HT-29 (cell line): ENCODE results near the gene PRR5L. TPM values are rescaled to one million over a fixed set of nuclear protein-coding genes. Genes with fewer than 3 reads are reported as not detected.

Source experiments
- DNase-seq: peaks from one replicate; pipeline ENCODE4 v3.0.0-alpha.2; 2015; ENCODE audit warnings: low spot score
- total RNA-seq: library from RNA; depleted of rRNA; stranded (reverse); fragments of >200 nt; shearing (Covaris generic); gene quantifications from 2 replicates; pipeline ENCODE4 v1.2.3, GENCODE V29; 2014; rRNA removed

PRR5L gene
- total RNA-seq = 80.1 and 92.8 TPM in 2 replicates

DNA sequence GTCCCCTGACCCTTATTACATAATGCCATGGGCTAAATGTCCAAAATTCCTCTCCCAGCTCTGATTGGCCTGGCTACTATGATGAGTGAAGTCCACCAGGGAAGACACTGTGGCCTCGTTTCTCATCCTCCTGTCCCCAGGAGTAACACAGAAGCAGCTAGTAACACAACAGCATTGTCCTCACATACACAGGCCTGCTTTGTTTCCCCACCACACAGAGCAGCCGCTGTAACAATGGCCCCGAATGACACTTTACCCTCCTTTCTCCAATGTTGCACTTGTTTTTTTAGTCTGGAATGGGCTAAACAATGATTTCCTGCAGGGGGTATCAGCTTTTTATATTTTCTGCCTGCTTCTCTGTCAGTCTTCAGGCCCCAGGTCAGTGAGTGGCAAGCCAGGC, at the start of gene PRR5L:
Gene PRR5L, plus strand, starts transcription at position 363 of the 400 bp plus-strand sequence. CDS start 104,834 bp downstream, outside the sequence.
- no peak for DNase-seq

DNA sequence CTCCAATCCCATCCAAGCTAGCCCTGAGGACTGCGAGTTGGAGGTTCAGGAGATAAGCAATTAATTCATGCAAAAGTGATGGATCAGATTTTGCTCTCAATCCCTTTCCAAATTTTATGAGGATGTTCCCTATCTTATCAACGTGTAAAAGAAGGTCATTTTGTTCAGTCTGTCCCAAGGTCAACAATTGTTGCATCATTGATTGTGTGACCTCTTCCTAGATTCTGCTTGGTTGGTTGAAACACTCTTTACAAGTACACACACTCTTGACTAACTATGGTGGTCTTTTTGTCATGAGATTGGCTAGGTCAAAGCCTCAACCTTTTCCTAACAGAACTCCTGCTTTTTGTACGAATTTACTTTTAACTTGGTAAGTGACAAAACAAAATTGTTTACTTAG, 48.6 kb upstream of the PRR5L start:
- DNase-seq = no peak

DNA sequence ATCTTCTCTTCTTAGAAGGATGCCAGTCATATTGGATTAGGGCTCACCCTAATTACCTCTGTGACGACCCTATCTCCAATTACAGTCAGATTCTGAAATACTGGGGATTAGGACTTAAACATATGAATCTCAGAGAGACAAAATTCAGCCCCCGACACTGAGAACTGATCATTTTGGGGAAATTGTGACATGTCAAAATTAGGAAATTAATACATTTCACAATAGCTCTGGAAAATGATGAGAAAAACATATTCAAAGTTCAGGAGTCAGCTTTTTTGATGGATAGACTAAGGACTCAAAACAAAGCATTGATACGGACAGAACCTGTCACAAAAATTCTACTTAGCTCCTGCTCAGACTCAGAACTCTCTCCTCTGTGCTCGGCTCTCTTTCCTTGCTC, 47.7 kb upstream of the PRR5L start:
- DNase-seq = no peak

GRCh38 chr11:36249246-36249645, 46.8 kb upstream of the PRR5L start:
- DNase-seq = no peak

GRCh38 chr11:36251823-36252222, 44.3 kb upstream of the PRR5L start:
- DNase-seq = no peak

GRCh38 chr11:36253238-36253637, 42.9 kb upstream of the PRR5L start:
- DNase-seq = no peak

GRCh38 chr11:36254713-36255112, 41.4 kb upstream of the PRR5L start:
- DNase-seq = no peak

DNA sequence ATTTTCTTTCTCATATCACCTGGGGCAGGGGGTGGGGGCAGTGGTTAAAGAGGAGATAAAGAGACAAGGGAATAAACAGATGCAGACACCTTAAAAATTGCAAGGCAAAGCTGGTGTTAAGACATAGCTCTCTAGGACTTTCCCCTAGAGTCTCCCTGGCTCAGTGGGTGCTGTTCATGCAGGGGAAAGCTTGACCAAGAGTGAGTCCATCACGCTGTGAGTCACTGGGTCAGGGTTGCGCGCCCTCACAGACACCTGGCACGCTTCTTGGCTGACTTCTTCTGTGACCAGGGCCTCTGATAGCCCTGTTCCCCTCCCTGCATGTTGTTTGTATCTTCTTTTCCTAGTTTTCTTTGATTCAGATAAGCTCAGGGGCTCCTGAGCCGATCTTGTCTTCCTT, 38.7 kb upstream of the PRR5L start:
- DNase-seq = no peak

DNA sequence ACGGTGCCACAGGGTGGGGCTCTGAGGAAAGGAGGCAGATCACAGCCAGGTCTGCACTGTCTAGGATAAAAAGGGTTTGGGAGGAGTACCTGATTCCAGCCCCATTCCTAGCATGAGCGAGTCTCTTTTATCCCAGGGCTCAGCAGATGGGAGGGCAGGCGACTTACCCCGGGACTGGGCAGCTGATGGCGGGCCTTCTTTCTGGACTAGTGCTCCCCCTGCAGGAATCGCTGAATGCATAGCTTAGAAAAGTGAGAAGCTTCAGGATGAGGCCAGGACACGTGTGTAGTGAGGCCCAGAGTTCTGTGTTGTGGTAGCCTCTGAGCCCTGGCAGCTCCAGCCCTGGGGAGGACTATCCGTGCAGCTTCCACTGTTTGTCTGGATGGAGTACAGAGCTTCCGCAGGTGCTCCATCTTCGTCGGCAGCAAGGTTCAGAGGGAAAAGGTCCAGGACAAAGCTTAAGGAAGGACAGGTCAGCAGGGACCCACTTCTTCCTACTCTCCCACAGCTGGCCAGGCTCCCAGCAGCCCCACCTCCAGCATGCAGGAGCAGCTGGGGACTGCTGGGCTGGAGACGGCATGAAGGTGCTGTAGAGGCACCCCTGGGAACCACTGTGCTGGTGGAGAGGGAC, 37.2 kb upstream of the PRR5L start:
- DNase-seq = peak; percentile 67

DNA sequence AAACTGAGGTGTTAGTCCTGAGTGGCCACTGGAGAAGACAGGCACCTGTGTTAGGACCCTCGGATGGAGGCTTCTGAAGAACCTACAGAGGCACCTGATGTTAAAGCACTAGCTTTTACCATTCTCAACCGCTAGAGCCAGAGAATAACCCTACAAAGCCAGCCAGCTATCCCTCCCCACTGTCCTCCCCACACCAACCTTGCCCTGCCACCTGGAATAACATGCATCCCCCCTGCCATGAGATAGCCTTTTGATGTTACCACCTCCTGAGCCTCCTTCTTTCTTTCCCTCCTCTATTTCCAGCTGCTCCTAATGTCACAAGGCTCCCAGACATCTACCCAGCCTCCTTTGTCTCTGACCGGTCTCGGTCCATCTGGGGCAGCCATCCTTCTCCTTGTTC, 35.0 kb upstream of the PRR5L start:
- DNase-seq = no peak

- no peak for DNase-seq
Observed at GRCh38 chr11:36264011-36264972, 31.8 kb upstream of the PRR5L start.

DNA sequence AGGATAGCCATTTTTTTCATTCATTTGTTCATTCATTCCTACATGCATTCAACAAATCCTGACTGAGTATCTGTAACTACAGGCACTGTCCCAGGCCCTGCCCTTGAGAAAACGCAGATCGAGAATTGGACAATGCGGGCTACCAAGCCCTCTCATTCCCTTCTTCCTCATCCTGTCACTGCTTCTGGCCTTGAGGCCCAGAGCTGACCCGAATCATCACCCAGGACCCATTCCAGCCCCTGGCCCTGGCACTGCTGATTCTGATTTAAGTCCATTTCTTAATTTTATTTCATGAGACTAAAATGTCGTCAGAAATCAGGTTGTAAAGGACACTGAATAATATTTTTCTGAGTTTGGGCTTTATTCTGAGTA, 31.1 kb upstream of the PRR5L start:
- DNase-seq = no peak

DNA sequence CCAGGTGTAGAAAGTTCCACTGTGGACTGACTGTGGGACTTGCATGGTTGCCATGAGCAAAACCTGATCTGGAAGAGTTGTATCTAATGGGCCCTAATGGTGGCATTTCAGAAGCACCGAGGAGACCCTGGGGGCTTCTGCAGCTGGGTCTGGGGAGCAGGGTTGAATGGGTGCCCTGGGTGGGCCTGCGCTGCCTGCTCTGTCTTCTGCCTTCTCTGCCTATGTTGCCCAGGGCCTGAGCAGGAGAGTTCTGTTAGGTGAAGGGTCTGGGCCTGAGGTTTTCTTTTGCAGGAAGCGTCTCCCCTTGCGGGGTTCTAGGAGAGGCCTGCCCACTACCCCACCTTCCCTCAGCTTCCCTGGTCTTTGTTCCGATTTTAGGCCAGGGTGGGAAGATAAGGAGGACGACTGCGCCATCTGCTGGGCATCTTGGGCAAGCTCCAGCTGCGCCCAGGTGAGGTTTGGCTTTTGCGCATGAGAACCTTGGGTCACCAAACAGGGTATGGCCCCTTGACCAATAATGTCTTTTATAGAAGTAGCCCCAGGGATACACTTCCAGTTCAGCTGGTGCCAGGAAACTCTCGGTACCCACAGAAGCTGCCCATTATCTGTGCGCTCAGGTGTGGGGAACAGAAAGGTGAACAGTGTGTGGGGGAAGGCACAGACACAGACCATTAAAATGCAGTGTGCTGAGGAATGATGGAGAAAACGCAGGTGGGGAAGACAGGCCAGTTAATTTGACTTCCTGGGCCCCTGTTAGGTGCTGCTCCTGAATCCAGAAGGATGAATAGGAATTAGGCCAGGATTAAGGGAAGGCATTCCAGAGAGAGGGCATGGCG, 30.1 kb upstream of the PRR5L start:
- peak; percentile 76 for DNase-seq

- DNase-seq = no peak
Observed at GRCh38 chr11:36266767-36267166, 29.3 kb upstream of the PRR5L start.

DNA sequence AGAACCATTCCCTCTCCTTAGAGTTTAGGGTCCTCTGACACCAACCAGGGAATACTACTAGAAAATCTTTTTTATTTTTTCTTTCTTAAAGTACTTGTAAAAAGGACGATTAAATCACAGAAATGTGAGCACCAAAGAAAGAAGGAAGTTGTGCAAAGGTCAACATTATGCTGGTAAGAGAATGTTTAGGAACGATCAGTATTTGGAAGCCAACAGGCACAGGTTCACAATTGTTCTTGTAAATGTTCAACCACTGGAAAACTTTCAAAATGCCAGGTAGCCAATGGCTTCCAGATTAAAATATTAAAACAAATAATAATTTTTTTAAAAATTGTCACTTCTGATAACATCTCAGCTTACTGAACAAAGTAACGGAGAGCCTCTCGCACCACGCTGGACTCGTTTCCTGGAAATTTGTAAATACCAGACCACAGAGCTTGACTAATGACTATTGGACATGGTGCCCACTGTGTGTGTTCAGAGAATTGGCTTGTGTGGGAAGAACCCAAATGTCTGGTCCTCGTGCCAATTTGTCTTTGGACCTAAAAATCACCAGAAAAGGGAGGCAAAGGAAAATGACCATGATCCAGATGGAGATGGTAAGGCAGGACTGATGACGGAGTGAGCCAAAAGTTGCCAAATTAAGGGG, 27.6 kb upstream of the PRR5L start:
- no peak for DNase-seq

DNA sequence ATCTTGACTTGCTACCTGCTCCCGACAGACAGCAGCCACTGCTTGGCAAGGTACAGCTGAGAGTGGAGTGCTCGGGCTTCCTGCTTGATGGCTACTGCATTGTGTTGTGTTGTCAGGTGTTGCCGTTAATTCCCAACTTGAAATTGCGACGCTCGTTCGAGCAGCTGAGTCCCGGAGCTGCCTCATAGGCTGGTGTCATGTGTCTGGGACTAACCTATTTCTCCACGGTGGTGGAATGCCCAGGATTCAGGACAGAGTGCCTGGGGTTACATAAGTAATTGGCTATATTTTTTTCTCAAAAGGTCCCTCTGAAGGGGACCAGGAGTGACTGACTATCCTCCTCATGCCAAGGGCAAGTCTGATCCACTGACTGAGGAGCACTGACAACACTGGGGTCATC, 25.4 kb upstream of the PRR5L start:
- no peak for DNase-seq

GRCh38 chr11:36271794-36272407, 24.2 kb upstream of the PRR5L start:
- no peak for DNase-seq

GRCh38 chr11:36273110-36273509, 23.0 kb upstream of the PRR5L start:
- no peak for DNase-seq

DNA sequence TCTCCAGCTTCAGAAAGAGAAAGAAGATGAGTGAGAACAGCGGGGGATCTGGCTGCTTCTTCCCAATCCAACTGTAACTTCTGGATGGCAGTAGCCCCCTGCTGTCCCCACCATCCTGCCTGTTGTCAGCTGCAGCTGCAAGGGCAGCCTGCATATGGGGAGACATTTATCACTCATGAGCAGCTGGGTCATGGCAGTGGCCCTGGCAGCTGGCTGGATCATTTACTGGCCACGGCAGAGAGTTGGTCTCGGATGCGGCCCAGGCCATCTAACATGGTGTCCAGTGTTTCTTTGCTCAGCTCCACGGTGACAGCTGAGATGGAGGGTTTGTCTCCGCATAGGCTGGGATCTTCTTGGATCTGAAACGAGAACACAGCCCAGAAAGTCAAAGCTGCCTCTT, 21.7 kb upstream of the PRR5L start:
- DNase-seq = no peak

GRCh38 chr11:36278531-36279282, 17.4 kb upstream of the PRR5L start:
- no peak for DNase-seq
